HepG2 (cell line): Measurements from ENCODE around the gene SLC25A5. TPM values are rescaled to one million over a fixed set of nuclear protein-coding genes. Genes with fewer than 3 reads are reported as not detected.

ENCODE experiments used
- AHR ChIP-seq: IDR thresholded peaks from 2 replicates; pipeline ENCODE4 v1.6.1; 2018; ENCODE audit warnings: missing genetic modification reagents, missing compliant biosample characterization
- HES4 ChIP-seq: sonication (generic); formaldehyde crosslinking; IDR thresholded peaks from 2 replicates; pipeline ENCODE4 v1.9.0; 2021; ENCODE audit warnings: mild to moderate bottlenecking, missing genetic modification reagents, borderline replicate concordance
- ISX ChIP-seq: sonication (generic); formaldehyde crosslinking; conservative IDR thresholded peaks from 2 replicates; pipeline ENCODE4 v1.5.0; 2020; ENCODE audit warnings: missing genetic modification reagents
- NR1H2 ChIP-seq: sonication (generic); formaldehyde crosslinking; IDR thresholded peaks from 2 replicates; pipeline ENCODE4 v1.8.1; 2022; ENCODE audit warnings: low read depth, missing genetic modification reagents, borderline replicate concordance
- RBAK ChIP-seq: sonication (generic); formaldehyde crosslinking; IDR thresholded peaks from 2 replicates; pipeline ENCODE4 v1.5.1; 2020; ENCODE audit warnings: mild to moderate bottlenecking, missing genetic modification reagents
- ZFP62 ChIP-seq: sonication (generic); formaldehyde crosslinking; IDR thresholded peaks from 2 replicates; pipeline ENCODE4 v1.4.0; 2020; ENCODE audit warnings: missing genetic modification reagents
- ZNF331 ChIP-seq: sonication (generic); formaldehyde crosslinking; IDR thresholded peaks from 2 replicates; pipeline ENCODE4 v1.4.0; 2020; ENCODE audit warnings: missing genetic modification reagents
- ZNF614 ChIP-seq: IDR thresholded peaks from 2 replicates; pipeline ENCODE4 v1.6.1; 2018; ENCODE audit warnings: missing biosample characterization, missing genetic modification reagents, inconsistent platforms, borderline replicate concordance
- polyA plus RNA-seq, 8 experiments: library from polyadenylated mRNA; depleted of rRNA in 3 of 8; stranded (reverse) in 7 of 8; unstranded in 1 of 8; fragments of >200 nt; fragmentation: Illumina TruSeq in 4 of 8; extraction: Trizol in 4 of 8; gene quantifications; 2 replicates each; pipeline versions ENCODE4 v1.2.1 to v1.2.3, GENCODE V29; 2011 to 2016; ENCODE audit warnings: low read depth in 4 of 8, missing spikeins in 1 of 8, mixed read lengths in 1 of 8; ENCODE audit not compliant: insufficient read depth in 1 of 8
- total RNA-seq, 5 experiments: library from RNA; depleted of rRNA; stranded (reverse); fragments of >200 nt; fragmentation: Illumina TruSeq; extraction: Trizol; gene quantifications; 2 replicates each; pipeline ENCODE4 v1.2.3, GENCODE V29; 2016; ENCODE audit warnings: low read depth in 1 of 5
- TF ChIP-seq, protein P1 (sequence below): sonication (generic); formaldehyde crosslinking; IDR thresholded peaks from 2 replicates; pipeline ENCODE4 v1.5.1; 2020; ENCODE audit warnings: missing genetic modification reagents, mild to moderate bottlenecking, borderline replicate concordance
- TF ChIP-seq, protein P2 (sequence below): IDR thresholded peaks from 2 replicates; pipeline ENCODE4 v1.6.1; 2012; ENCODE audit warnings: low read length, improper control_type of control experiment
- TF ChIP-seq, protein P3 (sequence below): IDR thresholded peaks from 2 replicates; pipeline ENCODE4 v1.6.1; 2016; ENCODE audit warnings: low read depth, missing genetic modification reagents, missing compliant biosample characterization

Gene SLC25A5
- total and polyA plus RNA-seq, 2 of the 13 experiments (the other 11 are each of a cell fraction or from before 2014, with no cell fraction given): 300 to 402 TPM

DNA sequence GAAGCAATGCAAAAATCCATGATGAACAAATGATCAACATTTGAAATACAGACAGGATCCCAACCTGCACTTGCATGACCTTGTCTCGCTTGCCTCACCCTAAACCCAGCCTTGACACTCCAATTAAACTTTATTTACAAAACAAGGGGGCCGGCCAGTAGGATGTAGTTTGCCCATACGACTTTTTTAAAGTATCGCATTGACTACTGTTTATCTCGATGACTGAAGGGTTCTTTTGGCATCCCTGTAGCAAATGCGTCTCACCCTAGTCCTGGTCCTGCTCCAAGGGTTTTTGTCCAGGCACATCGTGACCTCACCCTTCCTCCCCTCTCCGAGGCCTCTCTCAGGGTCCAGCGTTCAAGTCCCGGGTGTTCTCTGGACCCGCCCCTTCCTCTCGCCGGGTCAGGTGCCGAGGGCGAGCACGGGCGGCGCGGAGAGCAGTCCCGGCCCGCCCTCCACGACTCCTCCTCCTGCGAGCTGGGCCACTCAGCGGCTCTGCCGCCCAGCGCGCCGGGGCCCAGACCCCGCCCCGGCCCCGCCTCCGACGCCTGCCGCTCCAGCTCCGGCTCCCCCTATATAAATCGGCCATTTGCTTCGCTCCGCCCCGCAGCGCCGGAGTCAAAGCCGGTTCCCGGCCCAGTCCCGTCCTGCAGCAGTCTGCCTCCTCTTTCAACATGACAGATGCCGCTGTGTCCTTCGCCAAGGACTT lies at the start of gene SLC25A5 (continued):
- TF ChIP-seq ZNF614 (CRISPR knock-in tag): no peak
- no peak for TF ChIP-seq ISX (CRISPR knock-in tag)
- no peak for TF ChIP-seq NR1H2 (CRISPR knock-in tag)
- TF ChIP-seq, protein P1, sequence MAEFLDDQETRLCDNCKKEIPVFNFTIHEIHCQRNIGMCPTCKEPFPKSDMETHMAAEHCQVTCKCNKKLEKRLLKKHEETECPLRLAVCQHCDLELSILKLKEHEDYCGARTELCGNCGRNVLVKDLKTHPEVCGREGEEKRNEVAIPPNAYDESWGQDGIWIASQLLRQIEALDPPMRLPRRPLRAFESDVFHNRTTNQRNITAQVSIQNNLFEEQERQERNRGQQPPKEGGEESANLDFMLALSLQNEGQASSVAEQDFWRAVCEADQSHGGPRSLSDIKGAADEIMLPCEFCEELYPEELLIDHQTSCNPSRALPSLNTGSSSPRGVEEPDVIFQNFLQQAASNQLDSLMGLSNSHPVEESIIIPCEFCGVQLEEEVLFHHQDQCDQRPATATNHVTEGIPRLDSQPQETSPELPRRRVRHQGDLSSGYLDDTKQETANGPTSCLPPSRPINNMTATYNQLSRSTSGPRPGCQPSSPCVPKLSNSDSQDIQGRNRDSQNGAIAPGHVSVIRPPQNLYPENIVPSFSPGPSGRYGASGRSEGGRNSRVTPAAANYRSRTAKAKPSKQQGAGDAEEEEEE (CRISPR knock-in tag): no peak
- no peak for TF ChIP-seq AHR (CRISPR knock-in tag)
- TF ChIP-seq RBAK (CRISPR knock-in tag): no peak
- TF ChIP-seq, protein P2, sequence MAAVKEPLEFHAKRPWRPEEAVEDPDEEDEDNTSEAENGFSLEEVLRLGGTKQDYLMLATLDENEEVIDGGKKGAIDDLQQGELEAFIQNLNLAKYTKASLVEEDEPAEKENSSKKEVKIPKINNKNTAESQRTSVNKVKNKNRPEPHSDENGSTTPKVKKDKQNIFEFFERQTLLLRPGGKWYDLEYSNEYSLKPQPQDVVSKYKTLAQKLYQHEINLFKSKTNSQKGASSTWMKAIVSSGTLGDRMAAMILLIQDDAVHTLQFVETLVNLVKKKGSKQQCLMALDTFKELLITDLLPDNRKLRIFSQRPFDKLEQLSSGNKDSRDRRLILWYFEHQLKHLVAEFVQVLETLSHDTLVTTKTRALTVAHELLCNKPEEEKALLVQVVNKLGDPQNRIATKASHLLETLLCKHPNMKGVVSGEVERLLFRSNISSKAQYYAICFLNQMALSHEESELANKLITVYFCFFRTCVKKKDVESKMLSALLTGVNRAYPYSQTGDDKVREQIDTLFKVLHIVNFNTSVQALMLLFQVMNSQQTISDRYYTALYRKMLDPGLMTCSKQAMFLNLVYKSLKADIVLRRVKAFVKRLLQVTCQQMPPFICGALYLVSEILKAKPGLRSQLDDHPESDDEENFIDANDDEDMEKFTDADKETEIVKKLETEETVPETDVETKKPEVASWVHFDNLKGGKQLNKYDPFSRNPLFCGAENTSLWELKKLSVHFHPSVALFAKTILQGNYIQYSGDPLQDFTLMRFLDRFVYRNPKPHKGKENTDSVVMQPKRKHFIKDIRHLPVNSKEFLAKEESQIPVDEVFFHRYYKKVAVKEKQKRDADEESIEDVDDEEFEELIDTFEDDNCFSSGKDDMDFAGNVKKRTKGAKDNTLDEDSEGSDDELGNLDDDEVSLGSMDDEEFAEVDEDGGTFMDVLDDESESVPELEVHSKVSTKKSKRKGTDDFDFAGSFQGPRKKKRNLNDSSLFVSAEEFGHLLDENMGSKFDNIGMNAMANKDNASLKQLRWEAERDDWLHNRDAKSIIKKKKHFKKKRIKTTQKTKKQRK: no peak
- 0 out of 2 replicates have a peak, but pooled peaks have one; percentile 32 for TF ChIP-seq HES4
- TF ChIP-seq ZFP62 (CRISPR knock-in tag): no peak
- TF ChIP-seq, protein P3, sequence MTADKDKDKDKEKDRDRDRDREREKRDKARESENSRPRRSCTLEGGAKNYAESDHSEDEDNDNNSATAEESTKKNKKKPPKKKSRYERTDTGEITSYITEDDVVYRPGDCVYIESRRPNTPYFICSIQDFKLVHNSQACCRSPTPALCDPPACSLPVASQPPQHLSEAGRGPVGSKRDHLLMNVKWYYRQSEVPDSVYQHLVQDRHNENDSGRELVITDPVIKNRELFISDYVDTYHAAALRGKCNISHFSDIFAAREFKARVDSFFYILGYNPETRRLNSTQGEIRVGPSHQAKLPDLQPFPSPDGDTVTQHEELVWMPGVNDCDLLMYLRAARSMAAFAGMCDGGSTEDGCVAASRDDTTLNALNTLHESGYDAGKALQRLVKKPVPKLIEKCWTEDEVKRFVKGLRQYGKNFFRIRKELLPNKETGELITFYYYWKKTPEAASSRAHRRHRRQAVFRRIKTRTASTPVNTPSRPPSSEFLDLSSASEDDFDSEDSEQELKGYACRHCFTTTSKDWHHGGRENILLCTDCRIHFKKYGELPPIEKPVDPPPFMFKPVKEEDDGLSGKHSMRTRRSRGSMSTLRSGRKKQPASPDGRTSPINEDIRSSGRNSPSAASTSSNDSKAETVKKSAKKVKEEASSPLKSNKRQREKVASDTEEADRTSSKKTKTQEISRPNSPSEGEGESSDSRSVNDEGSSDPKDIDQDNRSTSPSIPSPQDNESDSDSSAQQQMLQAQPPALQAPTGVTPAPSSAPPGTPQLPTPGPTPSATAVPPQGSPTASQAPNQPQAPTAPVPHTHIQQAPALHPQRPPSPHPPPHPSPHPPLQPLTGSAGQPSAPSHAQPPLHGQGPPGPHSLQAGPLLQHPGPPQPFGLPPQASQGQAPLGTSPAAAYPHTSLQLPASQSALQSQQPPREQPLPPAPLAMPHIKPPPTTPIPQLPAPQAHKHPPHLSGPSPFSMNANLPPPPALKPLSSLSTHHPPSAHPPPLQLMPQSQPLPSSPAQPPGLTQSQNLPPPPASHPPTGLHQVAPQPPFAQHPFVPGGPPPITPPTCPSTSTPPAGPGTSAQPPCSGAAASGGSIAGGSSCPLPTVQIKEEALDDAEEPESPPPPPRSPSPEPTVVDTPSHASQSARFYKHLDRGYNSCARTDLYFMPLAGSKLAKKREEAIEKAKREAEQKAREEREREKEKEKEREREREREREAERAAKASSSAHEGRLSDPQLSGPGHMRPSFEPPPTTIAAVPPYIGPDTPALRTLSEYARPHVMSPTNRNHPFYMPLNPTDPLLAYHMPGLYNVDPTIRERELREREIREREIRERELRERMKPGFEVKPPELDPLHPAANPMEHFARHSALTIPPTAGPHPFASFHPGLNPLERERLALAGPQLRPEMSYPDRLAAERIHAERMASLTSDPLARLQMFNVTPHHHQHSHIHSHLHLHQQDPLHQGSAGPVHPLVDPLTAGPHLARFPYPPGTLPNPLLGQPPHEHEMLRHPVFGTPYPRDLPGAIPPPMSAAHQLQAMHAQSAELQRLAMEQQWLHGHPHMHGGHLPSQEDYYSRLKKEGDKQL (CRISPR knock-in tag): no peak
- no peak for TF ChIP-seq ZNF331
